ENCODE results near the gene LRRC52.

LRRC52 gene

GRCh38 chr1:165551469-165551868, 7.7 kb downstream of the LRRC52 start:
- Histone ChIP-seq H3K27ac (no peak overlapping the region), H3K4me3 (no peak overlapping the region)
- DNase-seq (ENCODE audit: low spot score) = no peak
- TF ChIP-seq CTCF (IDR thresholded peaks at IDR 0.05) = no peak

- H3K4me3 ChIP-seq = no peak overlapping the region
- no peak for DNase-seq (ENCODE audit: low spot score)
- no peak for TF ChIP-seq CTCF (IDR thresholded peaks at IDR 0.05)
- no peak overlapping the region for H3K27ac ChIP-seq
Observed at GRCh38 chr1:165560883-165561656, 17.3 kb downstream of the LRRC52 start.

GRCh38 chr1:165562571-165562970, 18.8 kb downstream of the LRRC52 start:
- TF ChIP-seq CTCF (IDR thresholded peaks at IDR 0.05) = no peak
- DNase-seq (ENCODE audit: low spot score) = no peak
- Histone ChIP-seq H3K4me3 (no peak overlapping the region), H3K27ac (no peak overlapping the region)

DNA sequence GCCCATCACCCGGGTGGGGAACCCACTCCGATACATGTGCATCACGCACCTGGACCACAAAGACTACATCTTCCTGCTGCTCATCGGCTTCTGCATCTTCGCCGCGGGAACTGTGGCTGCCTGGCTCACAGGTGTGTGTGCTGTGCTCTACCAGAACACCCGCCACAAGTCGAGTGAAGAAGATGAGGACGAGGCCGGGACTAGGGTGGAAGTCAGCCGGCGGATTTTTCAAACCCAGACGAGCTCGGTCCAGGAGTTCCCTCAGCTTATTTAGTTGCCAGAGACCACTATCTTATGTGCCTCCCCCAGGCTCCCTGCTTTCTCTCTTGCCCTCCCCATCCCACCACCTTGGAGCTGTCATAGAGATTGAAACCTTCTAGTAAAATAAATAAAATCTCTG, 19.8 kb downstream of the LRRC52 start:
- Histone ChIP-seq H3K4me3 (no peak overlapping the region), H3K27ac (no peak overlapping the region)
- no peak for TF ChIP-seq CTCF (IDR thresholded peaks at IDR 0.05)
- DNase-seq (ENCODE audit: low spot score) = no peak

- no peak overlapping the region for H3K4me3 ChIP-seq
- no peak overlapping the region for H3K27ac ChIP-seq
- no peak for DNase-seq (ENCODE audit: low spot score)
- no peak for TF ChIP-seq CTCF (IDR thresholded peaks at IDR 0.05)
Observed at GRCh38 chr1:165564561-165564960, 20.8 kb downstream of the LRRC52 start.

- TF ChIP-seq CTCF (IDR thresholded peaks at IDR 0.05) = no peak
- Histone ChIP-seq H3K27ac (no peak overlapping the region), H3K4me3 (no peak overlapping the region)
- no peak for DNase-seq (ENCODE audit: low spot score)
Observed at GRCh38 chr1:165565751-165566490, 22.1 kb downstream of the LRRC52 start.

GRCh38 chr1:165570078-165570477, 26.3 kb downstream of the LRRC52 start:
- no peak for DNase-seq (ENCODE audit: low spot score)
- TF ChIP-seq CTCF (IDR thresholded peaks at IDR 0.05) = no peak
- Histone ChIP-seq H3K27ac (no peak overlapping the region), H3K4me3 (no peak overlapping the region)

All from coronary artery (tissue), 2 donors.